ENCODE measurements around the gene ADAMTSL1. TPM values are rescaled to one million over a fixed set of nuclear protein-coding genes. Genes with fewer than 3 reads are reported as not detected.

Gene ADAMTSL1
- total RNA-seq, 2 experiments from 2014 or later: not detected

GRCh38 chr9:18776836-18777820, 303.2 kb downstream of the ADAMTSL1 start:
- DNase-seq: no peak
- CTCF ChIA-PET: no interaction called here
- H3K27me3 Mint-ChIP-seq: no peaks in the 10 kb centered on the region
- POLR2A ChIA-PET: no interaction called here
- no peaks in the 10 kb centered on the region for H3K36me3 Mint-ChIP-seq (ENCODE audit: low read depth)
- H3K4me1 Mint-ChIP-seq: no peaks in the 10 kb centered on the region
- no peak overlapping the region for H3K27ac Mint-ChIP-seq
- H3K9me3 Mint-ChIP-seq: no peaks in the 10 kb centered on the region
- no peak overlapping the region for H3K4me3 Mint-ChIP-seq

- CTCF ChIA-PET: no interaction called here
- H3K27me3 Mint-ChIP-seq: no peaks in the 10 kb centered on the region
- H3K9me3 Mint-ChIP-seq: no peaks in the 10 kb centered on the region
- no peak for DNase-seq
- H3K36me3 Mint-ChIP-seq (ENCODE audit: low read depth): no peaks in the 10 kb centered on the region
- H3K4me3 Mint-ChIP-seq: no peak overlapping the region
- no peaks in the 10 kb centered on the region for H3K4me1 Mint-ChIP-seq
- POLR2A ChIA-PET: no interaction called here
- no peak overlapping the region for H3K27ac Mint-ChIP-seq
These were observed 304.2 kb downstream of the ADAMTSL1 start for GRCh38 chr9:18778147-18778546.

- Mint-ChIP-seq H3K9me3 (no peaks in the 10 kb centered on the region), H3K27me3 (no peaks in the 10 kb centered on the region), H3K27ac (no peak overlapping the region), H3K36me3 (ENCODE audit: low read depth) (no peaks in the 10 kb centered on the region), H3K4me3 (no peak overlapping the region), H3K4me1 (no peaks in the 10 kb centered on the region)
- no peak for DNase-seq
- POLR2A ChIA-PET: no interaction called here
- CTCF ChIA-PET: no interaction called here
These were observed 304.9 kb downstream of the ADAMTSL1 start for GRCh38 chr9:18778846-18779245.

- Mint-ChIP-seq H3K9me3 (no peaks in the 10 kb centered on the region), H3K4me1 (no peaks in the 10 kb centered on the region), H3K36me3 (ENCODE audit: low read depth) (no peaks in the 10 kb centered on the region), H3K4me3 (no peak overlapping the region), H3K27ac (no peak overlapping the region), H3K27me3 (peaks cover under 1% of the 10 kb centered on the region)
- DNase-seq: no peak
- CTCF ChIA-PET: no interaction called here
- POLR2A ChIA-PET: no interaction called here
These were observed 310.0 kb downstream of the ADAMTSL1 start for GRCh38 chr9:18783909-18784308.

GRCh38 chr9:18785604-18786003, 311.7 kb downstream of the ADAMTSL1 start:
- Mint-ChIP-seq H3K27me3 (peaks cover 1% of the 10 kb centered on the region), H3K9me3 (no peaks in the 10 kb centered on the region), H3K4me3 (no peak overlapping the region), H3K36me3 (ENCODE audit: low read depth) (no peaks in the 10 kb centered on the region), H3K4me1 (no peaks in the 10 kb centered on the region), H3K27ac (no peak overlapping the region)
- DNase-seq: no peak
- POLR2A ChIA-PET: no interaction called here
- CTCF ChIA-PET: no interaction called here

GRCh38 chr9:18786196-18786595, 312.2 kb downstream of the ADAMTSL1 start:
- POLR2A ChIA-PET: no interaction called here
- Mint-ChIP-seq H3K4me3 (no peak overlapping the region), H3K27ac (no peak overlapping the region), H3K36me3 (ENCODE audit: low read depth) (no peaks in the 10 kb centered on the region), H3K9me3 (no peaks in the 10 kb centered on the region), H3K4me1 (no peaks in the 10 kb centered on the region), H3K27me3 (peaks cover 1% of the 10 kb centered on the region)
- no peak for DNase-seq
- CTCF ChIA-PET: no interaction called here

- ChIA-PET CTCF (no interaction called here), POLR2A (no interaction called here)
- H3K36me3 Mint-ChIP-seq (ENCODE audit: low read depth): no peaks in the 10 kb centered on the region
- peaks cover 1% of the 10 kb centered on the region for H3K27me3 Mint-ChIP-seq
- H3K4me1 Mint-ChIP-seq: no peaks in the 10 kb centered on the region
- no peak for DNase-seq
- no peak overlapping the region for H3K27ac Mint-ChIP-seq
- no peaks in the 10 kb centered on the region for H3K9me3 Mint-ChIP-seq
- no peak overlapping the region for H3K4me3 Mint-ChIP-seq
These were observed 313.1 kb downstream of the ADAMTSL1 start for GRCh38 chr9:18786911-18787650.

GRCh38 chr9:18788256-18788655, 314.3 kb downstream of the ADAMTSL1 start:
- H3K27me3 Mint-ChIP-seq: peaks cover 1% of the 10 kb centered on the region
- no peak overlapping the region for H3K4me3 Mint-ChIP-seq
- H3K9me3 Mint-ChIP-seq: no peaks in the 10 kb centered on the region
- DNase-seq: no peak
- no peaks in the 10 kb centered on the region for H3K4me1 Mint-ChIP-seq
- H3K27ac Mint-ChIP-seq: no peak overlapping the region
- POLR2A ChIA-PET: no interaction called here
- CTCF ChIA-PET: interaction anchor here (0.6 kb wide), 1 partner anchor 375 kb away, joined by 3 read pairs; no protein-coding TSS in a partner anchor
- H3K36me3 Mint-ChIP-seq (ENCODE audit: low read depth): no peaks in the 10 kb centered on the region

- Mint-ChIP-seq H3K4me1 (no peaks in the 10 kb centered on the region), H3K36me3 (ENCODE audit: low read depth) (no peaks in the 10 kb centered on the region), H3K4me3 (no peak overlapping the region), H3K27ac (no peak overlapping the region), H3K27me3 (peaks cover 3% of the 10 kb centered on the region), H3K9me3 (no peaks in the 10 kb centered on the region)
- DNase-seq: no peak
- ChIA-PET CTCF (no interaction called here), POLR2A (no interaction called here)
These were observed 317.1 kb downstream of the ADAMTSL1 start for GRCh38 chr9:18791074-18791473.

- H3K27me3 Mint-ChIP-seq: peaks cover 3% of the 10 kb centered on the region
- no peaks in the 10 kb centered on the region for H3K36me3 Mint-ChIP-seq (ENCODE audit: low read depth)
- H3K27ac Mint-ChIP-seq: no peak overlapping the region
- ChIA-PET CTCF (interaction anchor here (1.1 kb wide), 1 partner anchor 672 kb away, joined by 3 read pairs; no protein-coding TSS in a partner anchor), POLR2A (no interaction called here)
- no peak overlapping the region for H3K4me3 Mint-ChIP-seq
- no peak for DNase-seq
- no peaks in the 10 kb centered on the region for H3K9me3 Mint-ChIP-seq
- H3K4me1 Mint-ChIP-seq: no peaks in the 10 kb centered on the region
These were observed 319.2 kb downstream of the ADAMTSL1 start for GRCh38 chr9:18793122-18793521.

GRCh38 chr9:18795947-18796671, 322.2 kb downstream of the ADAMTSL1 start:
- H3K27ac Mint-ChIP-seq: no peak overlapping the region
- no peak for DNase-seq
- ChIA-PET CTCF (no interaction called here), POLR2A (no interaction called here)
- peaks cover 3% of the 10 kb centered on the region for H3K27me3 Mint-ChIP-seq
- no peak overlapping the region for H3K4me3 Mint-ChIP-seq
- H3K4me1 Mint-ChIP-seq: no peaks in the 10 kb centered on the region
- H3K36me3 Mint-ChIP-seq (ENCODE audit: low read depth): no peaks in the 10 kb centered on the region
- H3K9me3 Mint-ChIP-seq: no peaks in the 10 kb centered on the region

GRCh38 chr9:18796696-18797270, 322.8 kb downstream of the ADAMTSL1 start:
- H3K4me3 Mint-ChIP-seq: no peak overlapping the region
- ChIA-PET CTCF (no interaction called here), POLR2A (no interaction called here)
- no peaks in the 10 kb centered on the region for H3K4me1 Mint-ChIP-seq
- no peaks in the 10 kb centered on the region for H3K9me3 Mint-ChIP-seq
- DNase-seq: no peak
- no peak overlapping the region for H3K27ac Mint-ChIP-seq
- no peaks in the 10 kb centered on the region for H3K36me3 Mint-ChIP-seq (ENCODE audit: low read depth)
- peaks cover 3% of the 10 kb centered on the region for H3K27me3 Mint-ChIP-seq

GRCh38 chr9:18798106-18798505, 324.2 kb downstream of the ADAMTSL1 start:
- ChIA-PET POLR2A (no interaction called here), CTCF (interaction anchor here (0.7 kb wide), 1 partner anchor 371 kb away, joined by 7 read pairs; no protein-coding TSS in a partner anchor)
- no peaks in the 10 kb centered on the region for H3K36me3 Mint-ChIP-seq (ENCODE audit: low read depth)
- H3K4me3 Mint-ChIP-seq: no peak overlapping the region
- no peaks in the 10 kb centered on the region for H3K4me1 Mint-ChIP-seq
- no peaks in the 10 kb centered on the region for H3K9me3 Mint-ChIP-seq
- no peak for DNase-seq
- H3K27me3 Mint-ChIP-seq: peaks cover 3% of the 10 kb centered on the region
- H3K27ac Mint-ChIP-seq: no peak overlapping the region

All from activated CD4-positive, alpha-beta memory T cell treated with anti-CD3 and anti-CD28 coated beads, Interleukin-2, amount 10 ng/mL, durations not matched to agents 7 days and 5 days (primary cell).